ENCODE data around the gene LDHAL6A. TPM values are rescaled to one million over a fixed set of nuclear protein-coding genes. Genes with fewer than 3 reads are reported as not detected.
"Not testable (repeated sequence)": the region's sequence is repeated elsewhere in the genome, so short reads cannot be mapped to it uniquely, and the experiment has no call there.

Gene LDHAL6A
- total RNA-seq (not detected), total RNA-seq (0 to 0.49 (median 0) reads per million in 172 experiments)
- polyA plus RNA-seq (2013, experiment 1 of 2): 0.16 TPM
- polyA plus RNA-seq (2013, experiment 2 of 2): 0.11 TPM

DNA sequence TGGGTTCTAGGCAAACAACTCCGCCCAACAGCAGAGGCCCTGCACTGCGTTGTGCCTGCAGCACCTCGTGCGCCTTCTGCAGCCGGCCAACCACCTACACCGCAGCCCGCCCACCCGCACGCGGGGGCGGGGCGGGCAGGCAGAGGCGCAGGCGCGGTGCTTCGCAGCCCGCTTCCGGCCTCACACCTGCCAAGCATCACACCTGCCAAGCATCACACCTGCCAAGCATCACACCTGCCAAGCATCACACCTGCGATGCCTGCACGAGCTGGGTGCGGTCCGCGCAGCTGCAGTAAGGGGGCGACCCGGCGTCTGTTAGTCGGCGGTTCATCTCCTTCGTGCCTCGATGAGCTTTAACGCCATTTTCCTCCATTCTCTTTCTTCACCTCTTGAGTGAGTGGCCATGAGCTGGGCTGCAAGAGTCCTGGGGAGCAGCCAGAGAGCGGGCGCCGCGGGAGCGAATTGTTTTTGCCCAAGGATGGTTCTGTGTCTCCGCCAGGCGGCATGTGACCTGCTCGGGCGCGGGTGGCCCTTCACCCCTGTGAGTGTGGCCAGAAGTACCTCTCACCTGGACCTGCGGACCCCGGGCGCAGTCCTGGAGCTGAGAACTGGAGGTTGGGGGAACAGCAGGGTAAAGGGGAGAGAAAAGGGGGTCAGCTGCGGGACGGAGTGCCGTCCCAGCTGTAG is at the start of gene LDHAL6A:
Gene LDHAL6A, plus strand, starts transcription at position 171 of the 687 bp plus-strand sequence. CDS start 825 bp downstream, outside the sequence.
- H3K36me3 Mint-ChIP-seq (ENCODE audit: low read depth): no peaks in the 10 kb centered on the region
- H3K4me1 ChIP-seq (ENCODE audit: insufficient read depth, low read length): no peaks in the 10 kb centered on the region
- peak in 5 of 14 experiments; percentile 4 to 27 (median 8) for DNase-seq
- peaks cover 0 to 7% of the 10 kb centered on the region in 2 experiments for H3K9me3 ChIP-seq (ENCODE audit: control insufficient read depth in 1 of 2, insufficient read depth in 1 of 2, low read length in 2 of 2)
- no peak within 1 kb of the TSS for H3K4me3 Mint-ChIP-seq
- ATAC-seq (ENCODE audit: poor library complexity): peak; percentile 57
- peaks cover 0 to 4% of the 10 kb centered on the region in 2 experiments for H3K27me3 ChIP-seq (ENCODE audit: control insufficient read depth in 1 of 2, insufficient read depth in 2 of 2, low read length in 2 of 2)
- no peaks in the 10 kb centered on the region for H3K36me3 ChIP-seq (ENCODE audit: insufficient read depth, low read length)
- no peak within 1 kb of the TSS for H3K27ac Mint-ChIP-seq
- no peaks in the 10 kb centered on the region for H3K4me1 Mint-ChIP-seq (ENCODE audit: low read depth)
- no peak within 1 kb of the TSS for H3K27ac ChIP-seq (ENCODE audit: low read depth in 1 of 2, low read length in 2 of 2)
- POLR2A ChIA-PET: no interaction called here
- H3K4me3 ChIP-seq (ENCODE audit: low read length): no peak within 1 kb of the TSS
- TF ChIP-seq, protein P1, sequence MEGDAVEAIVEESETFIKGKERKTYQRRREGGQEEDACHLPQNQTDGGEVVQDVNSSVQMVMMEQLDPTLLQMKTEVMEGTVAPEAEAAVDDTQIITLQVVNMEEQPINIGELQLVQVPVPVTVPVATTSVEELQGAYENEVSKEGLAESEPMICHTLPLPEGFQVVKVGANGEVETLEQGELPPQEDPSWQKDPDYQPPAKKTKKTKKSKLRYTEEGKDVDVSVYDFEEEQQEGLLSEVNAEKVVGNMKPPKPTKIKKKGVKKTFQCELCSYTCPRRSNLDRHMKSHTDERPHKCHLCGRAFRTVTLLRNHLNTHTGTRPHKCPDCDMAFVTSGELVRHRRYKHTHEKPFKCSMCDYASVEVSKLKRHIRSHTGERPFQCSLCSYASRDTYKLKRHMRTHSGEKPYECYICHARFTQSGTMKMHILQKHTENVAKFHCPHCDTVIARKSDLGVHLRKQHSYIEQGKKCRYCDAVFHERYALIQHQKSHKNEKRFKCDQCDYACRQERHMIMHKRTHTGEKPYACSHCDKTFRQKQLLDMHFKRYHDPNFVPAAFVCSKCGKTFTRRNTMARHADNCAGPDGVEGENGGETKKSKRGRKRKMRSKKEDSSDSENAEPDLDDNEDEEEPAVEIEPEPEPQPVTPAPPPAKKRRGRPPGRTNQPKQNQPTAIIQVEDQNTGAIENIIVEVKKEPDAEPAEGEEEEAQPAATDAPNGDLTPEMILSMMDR (IDR thresholded peaks at IDR 0.05): no peak
- CTCF ChIA-PET: no interaction called here
- H3K27me3 Mint-ChIP-seq: peaks cover 6% of the 10 kb centered on the region
- H3K9me3 Mint-ChIP-seq: no peaks in the 10 kb centered on the region
- intact Hi-C loops (cut with DNase I, micrococcal nuclease): no loop called here

DNA sequence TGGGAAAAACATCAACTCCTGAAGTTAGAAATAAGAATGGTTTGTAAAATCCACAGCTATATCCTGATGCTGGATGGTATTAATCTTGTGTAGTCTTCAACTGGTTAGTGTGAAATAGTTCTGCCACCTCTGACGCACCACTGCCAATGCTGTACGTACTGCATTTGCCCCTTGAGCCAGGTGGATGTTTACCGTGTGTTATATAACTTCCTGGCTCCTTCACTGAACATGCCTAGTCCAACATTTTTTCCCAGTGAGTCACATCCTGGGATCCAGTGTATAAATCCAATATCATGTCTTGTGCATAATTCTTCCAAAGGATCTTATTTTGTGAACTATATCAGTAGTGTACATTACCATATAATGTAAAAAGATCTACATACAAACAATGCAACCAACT is 48.3 kb upstream of the LDHAL6A start:
- ChIA-PET CTCF (interaction anchor here (1.1 kb wide), 1 partner anchor 43 kb away, joined by 4 read pairs; no protein-coding TSS in a partner anchor), POLR2A (interaction anchor here (0.6 kb wide), 1 partner anchor 119 kb away, joined by 4 read pairs; no protein-coding TSS in a partner anchor)
- H3K27me3 Mint-ChIP-seq; DNase-seq; H3K4me3 Mint-ChIP-seq; H3K4me1 ChIP-seq (ENCODE audit: insufficient read depth, low read length); H3K9me3 ChIP-seq (ENCODE audit: control insufficient read depth in 1 of 2, insufficient read depth in 1 of 2, low read length in 2 of 2); ATAC-seq (ENCODE audit: poor library complexity); H3K27ac Mint-ChIP-seq; H3K4me3 ChIP-seq (ENCODE audit: low read length); H3K27me3 ChIP-seq (ENCODE audit: control insufficient read depth in 1 of 2, insufficient read depth in 2 of 2, low read length in 2 of 2); intact Hi-C loops (cut with DNase I, micrococcal nuclease); H3K9me3 Mint-ChIP-seq; H3K27ac ChIP-seq (ENCODE audit: low read depth in 1 of 2, low read length in 2 of 2): not testable (repeated sequence)
- H3K36me3 ChIP-seq (ENCODE audit: insufficient read depth, low read length): peaks cover 59% of the 10 kb centered on the region
- H3K36me3 Mint-ChIP-seq (ENCODE audit: low read depth): peaks cover 58% of the 10 kb centered on the region
- peaks cover 16% of the 10 kb centered on the region for H3K4me1 Mint-ChIP-seq (ENCODE audit: low read depth)

DNA sequence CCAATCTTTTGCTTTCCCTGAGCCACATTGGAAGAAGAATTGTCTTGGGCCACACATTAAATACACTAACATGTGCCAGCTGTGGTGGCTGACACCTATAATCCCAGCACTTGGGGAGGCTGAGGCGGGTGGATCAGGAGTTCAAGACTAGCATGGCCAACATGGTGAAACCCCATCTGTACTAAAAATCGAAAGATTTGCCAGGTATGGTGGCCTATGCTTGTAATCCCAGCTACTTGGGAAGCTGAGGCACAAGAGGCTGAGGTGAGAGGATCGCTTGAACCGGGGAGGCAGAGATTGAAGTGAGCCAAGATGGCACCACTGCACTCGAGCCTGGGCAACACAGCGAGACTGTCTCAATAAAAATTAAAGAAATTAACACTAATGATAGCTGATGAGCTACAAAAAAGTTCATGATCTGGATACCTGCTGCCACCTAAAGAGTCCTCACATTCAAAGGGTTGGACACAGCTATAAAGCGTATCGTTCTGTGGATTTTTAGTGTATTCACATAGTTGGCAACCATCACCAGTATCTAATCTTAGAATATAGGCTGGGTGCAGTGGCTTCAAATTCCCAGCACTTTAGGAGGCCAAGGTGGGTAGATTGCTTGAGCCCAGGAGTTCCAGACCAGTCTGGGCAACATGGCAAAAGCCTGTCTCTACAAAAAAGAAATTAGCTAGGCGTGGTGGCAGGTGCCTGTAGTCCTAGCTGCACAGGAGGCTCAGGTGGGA is 46.9 kb upstream of the LDHAL6A start:
- ChIA-PET CTCF (no interaction called here), POLR2A (interaction anchor here (1.0 to 1.1 kb wide), 2 partner anchors 25 to 86 kb away, joined by 3 read pairs; partner anchors contain the start of genes GTF2H1 and HPS5)
- Histone ChIP-seq H3K4me3 (ENCODE audit: low read length) (no peak overlapping the region), H3K9me3 (ENCODE audit: control insufficient read depth in 1 of 2, insufficient read depth in 1 of 2, low read length in 2 of 2) (peaks cover 0 to 5% of the 10 kb centered on the region in 2 experiments), H3K4me1 (ENCODE audit: insufficient read depth, low read length) (peaks cover 6% of the 10 kb centered on the region), H3K27ac (ENCODE audit: low read depth in 1 of 2, low read length in 2 of 2) (no peak overlapping the region), H3K36me3 (ENCODE audit: insufficient read depth, low read length) (peaks cover 45% of the 10 kb centered on the region), H3K27me3 (ENCODE audit: control insufficient read depth in 1 of 2, insufficient read depth in 2 of 2, low read length in 2 of 2) (no peaks in the 10 kb centered on the region)
- no peak for ATAC-seq (ENCODE audit: poor library complexity)
- Mint-ChIP-seq H3K4me1 (ENCODE audit: low read depth) (peaks cover 13% of the 10 kb centered on the region), H3K27me3 (no peaks in the 10 kb centered on the region), H3K9me3 (no peaks in the 10 kb centered on the region), H3K36me3 (ENCODE audit: low read depth) (peaks cover 44% of the 10 kb centered on the region), H3K4me3 (no peak overlapping the region), H3K27ac (no peak overlapping the region)
- intact Hi-C loops (cut with DNase I, micrococcal nuclease): no loop called here
- TF ChIP-seq, protein P1 (IDR thresholded peaks at IDR 0.05): no peak
- no peak for DNase-seq
